H1 (cell line): ENCODE measurements around the gene MAP1B. TPM values are rescaled to one million over a fixed set of nuclear protein-coding genes. Genes with fewer than 3 reads are reported as not detected.

ENCODE experiments used
- BACH1 ChIP-seq: IDR thresholded peaks from 2 replicates; pipeline ENCODE4 v1.6.1; 2012; ENCODE audit warnings: low read length, improper control_type of control experiment
- CHD7 ChIP-seq: fragments of 300-600 bp; sonication (generic); IDR thresholded peaks from 2 replicates; pipeline ENCODE4 v1.7.1; 2012; ENCODE audit warnings: low read length, moderate library complexity, mild to moderate bottlenecking, inconsistent platforms; ENCODE audit not compliant: insufficient replicate concordance
- CTBP2 ChIP-seq: IDR thresholded peaks from 2 replicates; pipeline ENCODE4 v1.7.0; 2011; ENCODE audit warnings: borderline replicate concordance, mild to moderate bottlenecking, moderate library complexity, mixed read lengths, low read length; ENCODE audit not compliant: insufficient read depth, insufficient read length
- EGR1 ChIP-seq: IDR thresholded peaks from 2 replicates; pipeline ENCODE4 v1.6.1; 2011; ENCODE audit warnings: low read depth, low read length, borderline replicate concordance
- GABPA ChIP-seq: IDR thresholded peaks from 2 replicates; pipeline ENCODE4 v1.6.1; 2011; ENCODE audit warnings: mild to moderate bottlenecking, low read length, moderate library complexity, borderline replicate concordance; ENCODE audit not compliant: insufficient read depth
- RAD21 ChIP-seq, 2 experiments: IDR thresholded peaks in 1 of 2; conservative IDR thresholded peaks in 1 of 2; 2 replicates each; pipeline ENCODE4 v1.6.1; 2011; ENCODE audit warnings: low read depth in 2 of 2, low read length in 2 of 2, improper control_type of control experiment in 1 of 2, inconsistent platforms in 1 of 2, mild to moderate bottlenecking in 1 of 2, moderate library complexity in 1 of 2
- RFX5 ChIP-seq: IDR thresholded peaks from 2 replicates; pipeline ENCODE4 v1.6.1; 2011; ENCODE audit warnings: low read depth, low read length, improper control_type of control experiment, borderline replicate concordance
- SP1 ChIP-seq: IDR thresholded peaks from 2 replicates; pipeline ENCODE4 v1.6.1; 2011; ENCODE audit warnings: low read depth, low read length
- TCF12 ChIP-seq: IDR thresholded peaks from 2 replicates; pipeline ENCODE4 v1.6.1; 2011; ENCODE audit warnings: low read depth, mild to moderate bottlenecking, low read length
- USF2 ChIP-seq: IDR thresholded peaks from 2 replicates; pipeline ENCODE4 v1.6.1; 2011; ENCODE audit warnings: low read length, improper control_type of control experiment
- polyA plus RNA-seq, 7 experiments: library from polyadenylated mRNA; depleted of rRNA in 3 of 7; stranded (reverse) in 5 of 7; unstranded in 2 of 7; fragments of >200 nt in 5 of 7; fragments of 200-250 nt in 2 of 7; gene quantifications; 1 replicate in 5 of 7; 2 replicates in 1 of 7; 4 replicates in 1 of 7; pipeline versions ENCODE4 v1.2.1 to v1.2.3, GENCODE V29; 2011 to 2013; ENCODE audit warnings: missing spikeins in 2 of 7, mixed read lengths in 2 of 7
- total RNA-seq: library from RNA; stranded (reverse); fragmentation: NEBNext Ultra II Directional; extraction: Animal tissue kit (Norgen Biotek cat#: 25700); gene quantifications from 2 replicates; pipeline ENCODE4 v1.2.1, GENCODE V29; 2021

The MAP1B gene
- total and polyA plus RNA-seq, 2 of the 8 experiments (the other 6 are each of a cell fraction or from before 2014, with no cell fraction given): 24.5 to 120 TPM

- TF ChIP-seq CHD7 (no peak), USF2 (no peak), RAD21 (IDR thresholded peaks at IDR 0.05 in 1 of 2, conservative IDR thresholded peaks at IDR 0.05 in 1 of 2; ENCODE audit: low read depth in 2 of 2, low read length in 2 of 2) (no peak), EGR1 (no peak), SP1 (no peak), TCF12 (no peak), RFX5 (no peak), CTBP2 (no peak), GABPA (no peak), BACH1 (no peak)
Measured at GRCh38 chr5:72171667-72172066, 64.4 kb downstream of the MAP1B start (continued).
